NAMALWA (cell line): ENCODE measurements around the gene MYO1D.
"Not testable (repeated sequence)": the region's sequence is repeated elsewhere in the genome, so short reads cannot be mapped to it uniquely, and the experiment has no call there.

Experiments used
- DNase-seq: peaks from one replicate; pipeline ENCODE4 v3.0.0-alpha.2; 2015; ENCODE audit warnings: low spot score

MYO1D gene

DNA sequence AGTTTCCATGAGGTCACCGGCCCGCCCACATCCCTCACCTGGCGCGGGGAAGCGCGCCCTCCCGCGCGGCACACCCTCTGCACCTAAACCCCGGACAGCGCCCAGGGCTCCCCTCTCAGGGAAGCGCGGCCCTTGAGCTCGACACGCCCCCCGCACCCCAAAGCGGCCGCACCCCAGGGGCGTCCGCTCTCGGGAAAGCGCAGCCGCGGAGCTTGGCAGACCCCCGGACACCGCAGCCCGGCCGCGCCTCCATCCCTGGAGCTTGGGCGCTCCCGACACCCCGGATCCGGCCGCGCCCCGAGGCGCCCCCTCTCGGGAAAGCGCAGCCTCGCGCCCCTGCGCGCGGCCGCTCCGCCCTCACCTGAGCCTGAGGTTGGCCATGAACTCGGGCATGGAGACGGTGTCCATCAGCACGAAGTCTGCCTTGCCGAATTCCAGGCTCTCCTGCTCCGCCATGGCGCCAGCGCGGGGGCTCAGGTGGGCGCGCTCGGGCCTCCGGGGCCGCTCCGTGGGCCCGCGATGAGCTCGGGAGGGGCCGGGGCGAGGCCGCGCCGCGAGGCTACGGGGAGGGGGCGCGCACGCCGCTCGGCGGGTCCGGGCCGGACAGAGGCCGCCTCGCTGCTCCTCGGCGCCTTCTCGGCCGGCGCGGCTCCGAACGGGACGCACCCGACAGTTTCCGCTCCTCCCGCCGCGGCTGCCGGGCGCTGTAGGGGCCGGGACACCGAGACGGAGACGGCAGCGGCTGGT, at the start of gene MYO1D:
Gene MYO1D, minus strand, starts transcription at position 708 of the 747 bp plus-strand sequence. Its CDS starts 252 bp downstream, at position 456.
- DNase-seq, result peak; percentile 46

DNA sequence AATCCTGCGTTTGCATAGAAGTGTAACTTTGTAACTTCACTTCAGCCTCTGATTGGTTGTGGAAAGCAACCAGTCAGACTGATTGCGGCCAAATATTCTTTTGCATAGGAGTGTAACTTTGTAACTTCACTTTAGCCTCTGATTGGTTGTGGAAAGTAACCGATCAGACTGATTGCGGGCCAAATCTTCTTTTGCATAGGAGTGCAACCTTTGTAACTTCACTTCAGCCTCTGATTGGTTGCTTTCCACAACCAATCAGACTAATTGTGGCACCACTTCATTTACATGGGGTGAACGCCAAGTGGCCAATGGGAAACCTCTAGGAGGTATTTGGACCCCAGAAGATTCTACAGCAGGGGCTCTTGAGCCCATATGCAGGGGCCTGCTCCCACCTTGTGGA, 49.3 kb upstream of the MYO1D start:
- no peak for DNase-seq

DNA sequence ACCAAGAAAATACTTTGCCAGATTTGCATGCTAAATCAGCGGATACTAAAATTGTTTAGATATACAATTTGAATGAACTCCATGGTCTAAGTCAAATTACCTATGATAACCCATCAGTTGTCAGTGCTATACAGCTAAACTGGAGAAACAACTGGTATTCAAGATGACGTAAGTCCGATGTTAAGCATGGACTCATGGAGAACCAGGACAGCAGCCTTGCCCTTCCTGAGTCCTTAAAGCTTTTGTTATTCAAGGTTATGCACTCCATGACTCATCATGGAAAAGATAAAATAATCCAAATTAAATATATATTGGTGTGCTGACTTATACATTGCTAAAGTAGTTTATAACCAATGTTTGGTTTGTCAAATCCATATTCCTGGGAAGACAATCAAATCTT, 47.0 kb upstream of the MYO1D start:
- not testable (repeated sequence) for DNase-seq

DNA sequence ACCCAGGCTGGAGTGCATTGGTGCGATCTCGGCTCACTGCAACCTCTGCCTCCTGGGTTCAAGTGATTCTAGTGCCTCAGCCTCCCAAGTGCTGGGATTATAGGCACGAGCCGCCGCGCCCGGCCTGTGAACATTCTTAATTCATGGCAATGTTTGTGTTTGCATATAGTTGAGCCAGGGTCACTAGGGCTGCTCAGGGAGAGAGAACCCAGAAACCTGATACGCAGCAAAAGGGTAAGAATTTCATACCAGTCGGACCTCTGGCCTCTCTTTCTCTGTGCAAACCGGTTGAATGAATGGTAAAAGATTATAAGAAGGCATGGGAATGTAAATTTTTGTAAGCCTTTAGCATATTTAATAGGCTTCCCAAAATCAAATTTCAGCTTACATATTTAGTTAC, 44.1 kb upstream of the MYO1D start:
- DNase-seq, result no peak

DNA sequence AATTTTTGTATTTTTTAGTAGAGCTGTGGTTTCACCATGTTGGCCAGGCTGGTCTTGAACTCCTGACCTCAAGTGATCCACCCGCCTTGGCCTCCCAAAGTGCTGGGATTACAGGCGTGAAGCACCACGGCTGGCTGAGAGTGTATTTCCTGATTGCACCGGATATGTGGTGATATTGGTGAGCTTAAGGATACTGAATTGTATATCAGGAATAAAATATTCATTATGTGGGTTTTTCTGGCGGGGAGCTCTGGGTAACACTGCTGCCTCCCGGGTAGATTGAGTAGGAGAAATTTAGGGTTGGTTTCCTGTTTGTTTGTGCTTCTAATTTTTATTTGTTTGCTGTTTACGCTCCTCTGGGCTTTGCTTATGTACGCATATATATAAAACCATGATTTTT, 43.4 kb upstream of the MYO1D start:
- DNase-seq, result no peak

DNA sequence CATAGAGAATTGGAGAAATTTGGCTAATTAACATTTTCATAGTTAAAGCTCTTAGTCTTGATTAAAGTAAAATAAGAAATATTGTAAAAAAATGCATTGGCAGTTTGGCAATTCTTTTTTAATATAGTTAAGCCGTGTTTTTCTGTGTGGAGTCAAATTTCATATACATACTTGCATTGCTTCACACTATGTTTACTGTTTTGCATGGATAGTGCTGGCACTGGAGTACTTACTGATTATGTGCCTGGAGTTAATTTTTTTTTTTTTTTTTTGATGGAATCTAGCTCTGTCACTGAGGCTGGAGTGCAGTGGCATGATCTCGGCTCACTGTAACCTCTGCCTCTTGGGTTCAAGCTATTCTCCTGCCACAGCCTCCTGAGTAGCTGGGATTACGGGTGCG, 43.0 kb upstream of the MYO1D start:
- DNase-seq, result not testable (repeated sequence)

DNA sequence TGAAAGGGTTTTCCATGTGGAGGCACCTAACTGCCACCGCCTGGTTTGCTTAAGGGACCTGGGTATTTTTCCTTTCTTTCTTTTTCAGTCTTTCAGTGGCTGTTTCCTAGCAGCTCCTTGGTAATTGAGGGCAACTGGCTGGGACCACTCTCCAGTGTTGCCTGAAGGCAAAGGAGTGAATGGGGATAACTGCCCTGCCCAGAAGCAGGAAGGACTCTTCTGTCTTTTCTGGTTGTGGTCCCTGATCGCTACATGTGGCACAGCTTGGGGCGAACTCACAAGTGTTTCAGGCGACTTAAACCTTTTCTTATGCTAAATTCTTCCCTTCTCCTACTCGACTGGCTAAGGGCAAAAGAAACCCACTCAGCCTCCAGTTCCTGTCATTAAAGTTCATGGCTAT, 40.9 kb upstream of the MYO1D start:
- DNase-seq, result no peak

DNA sequence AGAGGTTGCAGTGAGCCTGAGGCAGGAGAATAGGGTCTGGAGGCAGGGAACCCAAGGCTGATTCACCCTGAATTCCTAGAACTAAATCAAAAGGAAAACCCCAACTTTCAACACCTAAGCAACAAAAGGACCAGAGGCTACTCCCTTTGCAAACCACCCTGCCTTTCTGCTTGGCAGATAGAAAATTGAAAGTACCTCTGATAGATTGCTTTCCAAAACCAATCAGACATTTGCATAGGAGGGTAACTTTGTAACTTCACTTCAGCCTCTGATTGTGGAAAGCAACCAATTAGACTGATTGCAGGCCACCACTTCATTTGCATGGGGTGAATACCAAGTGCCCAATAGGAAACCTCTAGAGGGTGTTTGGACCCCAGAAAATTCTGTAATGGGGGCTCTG, 40.2 kb upstream of the MYO1D start:
- no peak for DNase-seq

DNA sequence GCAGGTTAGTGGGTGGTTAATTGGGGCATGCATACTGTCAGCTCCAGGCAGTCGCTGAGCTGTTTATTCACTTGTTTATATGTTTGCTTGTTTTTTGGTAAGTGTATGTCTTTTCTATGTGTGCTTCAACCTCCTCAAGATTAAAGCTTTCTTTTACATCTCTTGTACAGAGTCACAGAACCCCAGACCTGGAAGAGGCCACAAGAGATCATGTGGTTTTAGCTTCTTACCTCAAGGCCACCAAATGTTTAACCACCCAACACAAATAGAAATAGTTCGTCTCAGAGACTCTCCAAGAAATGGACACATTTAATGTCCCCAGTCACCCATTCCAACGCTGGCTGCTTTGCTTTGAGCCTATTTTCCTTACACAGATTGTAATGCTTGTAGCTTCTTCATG, 39.2 kb upstream of the MYO1D start:
- DNase-seq, result no peak

DNA sequence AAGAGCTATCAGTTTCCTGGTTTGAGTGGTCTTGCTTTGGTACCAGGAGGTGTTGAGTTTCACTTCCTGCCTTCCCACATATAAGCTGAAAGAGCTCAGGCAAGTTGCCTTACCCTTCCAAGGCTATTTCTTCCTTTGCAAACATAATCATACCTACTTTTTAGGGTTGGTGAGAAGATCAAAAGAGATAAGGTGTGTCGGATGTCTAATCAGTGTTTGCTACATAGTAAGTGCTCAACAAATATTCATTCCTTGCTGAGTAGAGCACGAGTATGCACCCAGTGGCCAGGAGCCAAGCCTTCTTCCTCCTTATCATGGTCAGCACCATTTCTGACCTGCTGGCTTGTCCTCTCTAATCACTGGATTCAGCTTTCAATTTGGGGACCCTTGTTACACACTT, 38.3 kb upstream of the MYO1D start:
- no peak for DNase-seq

DNA sequence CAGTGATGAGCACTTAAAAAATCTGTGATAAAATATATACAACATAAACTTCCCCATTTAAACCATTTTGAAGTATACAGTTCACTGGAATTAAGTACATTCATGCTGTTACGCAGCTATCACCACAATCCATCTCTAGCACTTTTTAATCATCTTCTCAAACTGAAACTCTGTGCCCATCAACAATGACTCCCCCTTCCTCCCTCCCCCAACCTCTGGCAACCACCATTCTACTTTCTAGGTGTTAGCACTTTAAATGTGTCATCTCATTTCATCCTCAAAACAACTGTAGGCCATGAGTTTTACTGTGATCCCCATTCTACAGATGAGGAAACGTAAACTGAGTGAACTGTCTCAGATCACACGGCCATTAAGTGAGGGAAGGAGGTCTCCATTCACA, 37.3 kb upstream of the MYO1D start:
- no peak for DNase-seq

DNA sequence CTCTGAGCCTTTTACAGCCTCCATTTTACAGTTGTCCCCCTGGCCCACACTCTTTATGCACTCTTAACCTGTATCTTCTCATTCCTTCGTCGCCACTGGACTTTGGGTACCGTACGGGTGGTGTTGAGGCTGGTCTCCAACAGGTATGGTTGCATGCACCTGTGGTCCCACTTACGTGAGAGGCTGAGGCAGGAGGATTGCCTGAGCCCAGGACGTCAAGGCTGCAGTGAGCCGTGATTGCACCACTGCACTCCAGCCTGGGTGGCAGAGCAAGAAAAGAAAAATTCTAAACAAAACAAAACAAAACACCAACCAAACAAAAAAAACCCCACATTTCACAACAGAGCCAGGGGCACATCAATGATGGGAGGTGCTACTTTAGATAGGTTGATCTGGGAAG, 36.7 kb upstream of the MYO1D start:
- DNase-seq, result no peak

DNA sequence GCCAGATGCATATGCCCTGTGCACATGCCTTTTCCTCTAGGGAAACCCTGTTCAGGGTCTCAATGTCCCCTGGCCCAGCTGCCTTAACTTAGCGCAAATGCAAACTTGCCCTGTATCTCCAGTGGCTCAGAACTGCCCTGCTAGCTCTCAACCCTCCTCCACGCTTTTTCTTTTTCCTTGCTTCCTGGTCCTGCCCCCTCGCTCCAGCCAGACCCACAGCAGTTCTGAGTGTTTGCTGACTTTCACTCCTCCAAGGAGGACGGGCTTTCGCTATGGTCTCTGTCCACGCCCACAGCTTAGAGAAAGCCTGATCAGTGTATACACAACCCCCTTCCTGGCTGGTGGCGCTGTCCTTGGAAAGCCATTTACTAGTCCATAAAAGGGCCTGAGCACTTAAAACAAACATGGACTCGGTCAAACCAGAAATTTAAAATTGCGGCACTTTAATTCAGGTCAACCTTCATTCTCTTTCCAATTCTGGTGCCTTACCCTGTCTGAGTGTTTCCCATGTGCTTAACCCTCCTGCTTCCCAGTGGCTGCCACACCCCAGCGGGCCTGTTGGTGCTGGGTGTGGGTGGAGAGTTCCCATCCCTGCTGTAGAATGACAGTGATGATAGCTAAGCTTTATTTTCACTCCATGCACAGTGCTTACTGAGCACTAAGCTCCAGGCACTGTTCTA, 35.4 kb upstream of the MYO1D start:
- no peak for DNase-seq

DNA sequence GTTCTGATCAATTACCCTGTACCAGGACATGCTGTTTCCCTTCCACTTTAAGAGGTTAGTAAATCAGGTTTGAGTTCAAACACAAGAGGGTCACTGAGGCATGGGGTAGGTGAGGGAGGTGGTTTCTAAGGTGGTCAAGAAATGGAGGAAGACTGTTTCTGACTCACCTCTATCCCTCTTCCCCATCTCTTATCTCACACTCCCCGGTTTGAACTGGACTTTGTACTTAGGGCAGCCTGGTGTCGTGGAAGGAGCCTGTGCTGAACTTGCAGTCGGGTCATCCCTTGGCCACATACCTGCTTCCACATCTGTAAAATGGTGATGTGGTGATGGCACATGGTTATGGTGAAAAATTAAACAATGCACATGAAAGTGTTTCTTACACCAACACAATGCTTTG, 33.8 kb upstream of the MYO1D start:
- DNase-seq, result no peak

DNA sequence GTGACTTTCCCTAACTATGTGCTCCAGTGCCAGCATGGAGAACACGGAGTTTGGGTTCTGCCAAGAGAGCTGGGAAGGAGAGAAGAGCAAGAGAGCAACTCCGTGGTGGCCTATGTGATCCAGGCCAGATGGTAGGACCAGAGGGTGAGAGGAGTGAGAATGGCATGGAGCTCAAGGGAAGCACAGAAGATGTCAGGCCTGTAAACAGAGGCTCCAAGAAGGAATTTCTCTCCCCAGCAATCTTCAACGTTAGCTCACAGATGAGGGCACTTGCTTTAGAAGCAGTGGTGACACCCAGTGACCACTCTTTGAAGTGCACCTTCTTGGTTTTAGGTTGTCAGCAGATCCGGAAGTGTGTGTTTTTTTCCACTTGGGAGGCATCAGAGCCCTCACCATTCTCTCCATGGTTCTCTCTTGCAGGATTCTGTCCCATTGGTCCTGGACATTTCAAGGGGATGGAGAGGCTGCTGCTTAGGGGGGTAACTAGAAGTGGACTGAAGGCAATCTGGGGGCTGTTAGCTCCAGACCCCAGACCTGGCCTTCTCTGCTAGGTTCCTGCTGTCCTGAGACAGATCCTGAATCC, 33.0 kb upstream of the MYO1D start:
- DNase-seq, result peak; percentile 81

DNA sequence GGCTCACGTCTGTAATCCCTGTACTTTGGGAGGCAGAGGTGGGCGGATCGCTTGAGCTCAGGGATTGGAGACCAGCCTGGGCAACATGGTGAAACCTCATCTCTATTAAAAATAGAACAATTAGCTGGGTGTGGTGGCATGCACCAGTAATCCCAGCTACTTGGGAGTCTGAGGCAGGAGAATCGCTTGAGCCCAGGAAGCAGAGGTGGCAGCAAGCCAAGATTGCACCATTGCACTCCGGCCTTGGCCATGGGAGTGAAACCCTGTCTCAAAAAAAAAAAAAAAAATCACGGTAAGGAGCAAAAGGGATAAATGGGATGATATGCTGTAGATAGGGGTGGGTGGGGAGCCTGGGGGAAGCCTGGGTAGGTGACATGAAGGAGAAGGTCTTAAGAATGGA, 30.7 kb upstream of the MYO1D start:
- no peak for DNase-seq

DNA sequence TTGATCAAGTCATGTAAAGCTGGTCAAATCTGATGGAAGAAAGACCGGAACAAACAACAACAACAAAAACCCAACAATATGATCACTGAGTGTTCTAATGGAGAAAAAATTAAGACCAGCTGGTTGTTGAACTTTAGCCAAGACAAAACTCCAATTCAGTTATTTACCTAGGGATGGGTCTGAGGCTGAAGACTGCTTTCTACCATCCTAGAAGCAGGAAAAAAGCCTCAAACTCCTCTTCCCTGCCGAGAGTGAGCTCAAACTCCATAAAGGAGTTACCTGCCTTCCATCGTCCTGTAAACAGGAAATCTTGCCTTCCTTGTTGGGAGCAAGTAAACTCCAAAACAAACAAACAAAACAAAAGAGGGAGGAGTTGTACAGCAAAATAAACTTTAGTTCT, 28.0 kb upstream of the MYO1D start:
- DNase-seq, result no peak

DNA sequence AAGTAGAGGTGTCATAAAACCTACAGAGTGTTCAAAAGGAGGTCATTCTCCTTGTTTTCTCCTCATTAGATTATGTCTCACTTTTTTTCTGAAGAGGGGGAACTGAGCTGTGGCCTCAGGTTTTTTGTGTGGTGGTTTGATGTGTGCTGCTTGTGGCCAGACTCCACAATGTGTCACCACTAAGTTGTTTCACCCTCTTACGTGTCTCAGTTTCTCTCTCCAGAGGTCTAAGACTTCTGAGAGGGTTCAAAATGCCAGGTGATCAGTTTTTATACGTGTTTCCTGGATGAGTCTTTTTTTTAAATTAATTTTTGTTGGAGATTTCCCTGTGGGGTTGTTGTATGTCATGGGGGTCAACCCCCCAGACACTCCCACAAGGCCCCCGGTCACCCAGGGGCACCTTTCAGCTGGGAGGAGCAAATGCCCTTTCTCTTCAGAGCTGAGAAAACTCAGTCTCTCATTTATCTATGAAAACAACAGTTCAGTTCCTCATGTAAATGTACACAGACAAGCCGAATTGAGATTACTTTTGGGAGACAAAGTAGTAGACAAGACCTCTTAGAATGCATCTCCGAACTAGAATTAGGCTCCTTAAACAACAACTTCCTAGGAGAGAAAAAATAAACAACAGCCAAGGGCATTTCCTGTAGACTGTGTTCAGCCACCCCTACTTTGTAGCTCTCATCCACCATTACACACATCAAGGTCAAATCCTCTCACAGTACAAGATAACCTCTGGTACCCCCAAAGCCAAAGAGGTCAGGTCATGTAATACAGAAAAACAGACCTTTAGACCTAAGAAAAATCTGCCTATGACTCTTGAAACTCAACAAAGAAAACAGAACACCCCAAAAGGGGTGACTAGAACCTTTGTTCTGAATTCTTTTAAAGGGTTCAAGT, 27.1 kb upstream of the MYO1D start:
- DNase-seq, result no peak

DNA sequence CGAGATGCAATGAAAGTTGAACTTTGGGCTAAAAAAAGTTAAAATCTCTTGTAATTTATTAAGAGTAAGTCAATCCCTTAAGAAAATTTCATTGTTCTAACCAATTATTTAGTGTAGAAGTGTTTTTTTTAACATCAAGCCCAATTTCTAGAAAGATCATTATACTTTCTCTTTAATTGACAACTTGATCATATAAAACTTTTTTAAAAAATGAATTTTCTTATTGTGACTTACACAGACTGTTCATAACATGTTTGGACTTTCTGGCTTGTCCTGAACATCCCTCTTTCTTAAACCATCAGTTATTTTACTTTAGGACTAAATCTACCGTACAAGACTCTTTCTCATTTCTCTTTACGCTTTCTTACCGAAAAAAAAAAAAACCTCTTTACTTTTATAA, 24.8 kb upstream of the MYO1D start:
- no peak for DNase-seq

DNA sequence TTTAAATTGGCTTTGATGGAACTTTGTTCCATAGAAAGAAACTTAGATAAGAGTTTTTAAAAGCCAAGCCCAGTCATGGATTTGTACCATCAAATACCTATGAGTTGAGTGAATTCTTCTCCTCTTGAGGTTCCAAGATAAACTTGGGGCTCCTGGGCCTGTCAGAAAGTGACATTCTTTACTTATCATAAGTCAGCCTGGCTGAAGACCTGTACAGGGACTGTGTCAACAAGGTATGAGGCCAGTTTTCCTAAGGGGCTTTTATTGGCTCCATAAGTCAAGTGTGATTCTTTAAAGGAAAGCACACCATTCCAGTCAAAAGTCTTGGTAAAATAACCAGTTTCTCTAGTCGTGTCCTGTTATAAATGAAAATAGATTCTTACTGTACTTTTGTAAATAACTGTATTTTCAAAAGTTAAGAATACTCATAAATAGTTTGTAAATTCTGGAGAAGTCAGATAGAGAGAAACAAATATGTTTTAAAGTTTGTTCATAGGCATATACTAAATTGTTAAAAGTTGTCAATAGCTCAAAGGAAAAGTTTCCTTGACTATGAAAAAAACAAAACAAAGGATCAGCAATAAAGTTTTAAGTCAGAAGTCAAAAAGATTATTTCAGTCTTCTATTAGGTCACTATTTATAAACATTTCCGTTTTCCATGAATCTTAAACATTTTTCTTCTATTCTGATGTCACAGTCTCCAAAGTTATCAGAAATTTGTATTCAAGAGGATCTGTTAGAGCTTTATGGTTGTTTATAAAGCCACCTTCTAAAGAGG, 22.5 kb upstream of the MYO1D start:
- no peak for DNase-seq

DNA sequence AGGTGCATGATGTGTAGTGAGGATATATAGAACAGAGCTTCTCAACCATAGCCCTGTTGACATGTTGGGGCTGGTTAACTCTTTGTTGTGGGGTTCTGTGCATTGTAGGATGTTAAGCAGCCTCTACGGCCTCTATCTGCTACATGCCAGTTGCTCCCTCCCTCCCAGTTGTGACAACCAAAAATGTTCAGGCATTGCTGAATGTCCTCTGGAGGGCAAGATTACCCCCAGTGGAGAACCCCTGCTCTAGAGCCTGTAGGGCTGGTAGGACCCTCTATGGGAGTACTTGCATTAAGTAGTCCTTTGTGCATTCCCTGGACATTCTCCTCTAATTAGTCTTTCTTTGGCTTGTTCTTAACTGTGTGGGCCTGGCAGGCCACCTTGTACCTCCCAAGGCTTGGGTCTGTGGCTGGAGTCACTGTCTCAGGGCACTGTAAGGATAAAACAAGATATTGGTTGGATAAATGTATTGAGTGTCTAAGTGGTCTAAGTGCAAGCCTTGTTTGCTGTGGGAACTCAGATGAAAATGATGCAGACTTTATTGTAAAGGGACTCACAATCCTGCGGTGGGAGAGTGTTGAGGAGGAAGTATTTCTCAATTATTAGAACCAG, 19.8 kb upstream of the MYO1D start:
- DNase-seq, result no peak
